IMR-90 (cell line): ENCODE results near the gene SH2D6. TPM values are rescaled to one million over a fixed set of nuclear protein-coding genes. Genes with fewer than 3 reads are reported as not detected.

Experiments
- ATAC-seq: fragments of 200-7000 bp; cut with Tn5 transposase; 2 replicates; pipeline ENCODE4 v1.9.1; 2020; ENCODE audit warnings: low read depth, mild to moderate bottlenecking, moderate library complexity
- BruUV-seq: library from RNA; stranded (reverse); fragments of 400-500 nt; replicated peaks from 2 replicates; lab custom pipeline; 2021; lab: Mats Ljungman, UMichigan
- CTCF ChIA-PET: fragments of 300-600 bp; formaldehyde crosslinking; extraction: SDS; loops from one replicate; lab custom pipeline; 2021; ENCODE audit warnings: antibody characterized with exemption; lab: Yijun Ruan, JAX
- POLR2A ChIA-PET: fragments of 300-600 bp; sonication (Branson Sonifier 250); formaldehyde crosslinking; loops from one replicate; lab custom pipeline; 2022; ENCODE audit warnings: antibody characterized with exemption; ENCODE audit not compliant: unreplicated experiment; lab: Charles Lee
- DNase-seq: peaks from one replicate; pipeline ENCODE4 v3.0.0; 2013
- H2AFZ ChIP-seq: replicated peaks from 2 replicates; pipeline ENCODE3; 2013; ENCODE audit warnings: low read length, mild to moderate bottlenecking; ENCODE audit not compliant: poor library complexity
- H2AK5ac ChIP-seq: 2 replicates; pipeline ENCODE4 v1.6.1; 2013; ENCODE audit warnings: low read depth, low read length, inconsistent platforms
- H2AK9ac ChIP-seq: replicated peaks from 2 replicates; pipeline ENCODE3; 2013; ENCODE audit warnings: mild to moderate bottlenecking, low read depth, low read length, moderate library complexity; ENCODE audit not compliant: poor library complexity
- H2BK120ac ChIP-seq: 2 replicates; pipeline ENCODE4 v1.6.1; 2013; ENCODE audit warnings: low read depth, low read length, inconsistent platforms
- H2BK15ac ChIP-seq: 3 replicates; pipeline ENCODE4 v1.6.1; 2013; ENCODE audit warnings: low read depth, low read length, inconsistent platforms
- H2BK20ac ChIP-seq: 2 replicates; pipeline ENCODE4 v1.6.1; 2013; ENCODE audit warnings: low read depth, mild to moderate bottlenecking, inconsistent platforms, low read length, moderate library complexity
- H2BK5ac ChIP-seq: 2 replicates; pipeline ENCODE4 v1.6.1; 2013; ENCODE audit warnings: mild to moderate bottlenecking, low read depth, low read length, inconsistent platforms; ENCODE audit not compliant: poor library complexity, severe bottlenecking
- H3K14ac ChIP-seq: replicated peaks from 2 replicates; pipeline ENCODE4 v1.6.1; 2013; ENCODE audit warnings: low read depth, low read length, inconsistent platforms
- H3K18ac ChIP-seq: 2 replicates; pipeline ENCODE4 v1.6.1; 2013; ENCODE audit warnings: low read depth, low read length, control low read depth
- H3K23ac ChIP-seq: 2 replicates; pipeline ENCODE4 v1.6.1; 2013; ENCODE audit warnings: low read depth, low read length, inconsistent platforms
- H3K27ac ChIP-seq: 2 replicates; pipeline ENCODE4 v1.5.1; 2013; ENCODE audit warnings: mild to moderate bottlenecking, control low read depth, low read length; ENCODE audit not compliant: insufficient read depth
- H3K27me3 ChIP-seq: 2 replicates; pipeline ENCODE4 v1.6.1; 2013; ENCODE audit warnings: low read length; ENCODE audit not compliant: control insufficient read depth, insufficient read depth
- H3K36me3 ChIP-seq: 2 replicates; pipeline ENCODE4 v1.6.1; 2013; ENCODE audit warnings: low read length, mixed read lengths; ENCODE audit not compliant: control insufficient read depth, insufficient read depth
- H3K4ac ChIP-seq: 2 replicates; pipeline ENCODE4 v1.6.1; 2013; ENCODE audit warnings: low read depth, low read length, inconsistent platforms
- H3K4me1 ChIP-seq: 2 replicates; pipeline ENCODE4 v1.6.1; 2013; ENCODE audit warnings: low read length, mixed read lengths; ENCODE audit not compliant: control insufficient read depth, insufficient read depth
- H3K4me2 ChIP-seq: 2 replicates; pipeline ENCODE4 v1.6.1; 2013; ENCODE audit warnings: low read depth, mild to moderate bottlenecking, control low read depth, low read length, moderate library complexity
- H3K4me3 ChIP-seq: 2 replicates; pipeline ENCODE4 v1.5.1; 2013; ENCODE audit warnings: low read depth, mild to moderate bottlenecking, control low read depth, low read length, moderate library complexity; ENCODE audit not compliant: insufficient read depth
- H3K56ac ChIP-seq: 2 replicates; pipeline ENCODE4 v1.6.1; 2013; ENCODE audit warnings: low read length, inconsistent platforms; ENCODE audit not compliant: insufficient read depth; ENCODE audit errors: extremely low read depth
- H3K79me1 ChIP-seq, 2 experiments: 2 replicates each; pipeline ENCODE4 v1.6.1; 2013; ENCODE audit warnings: low read length in 2 of 2, inconsistent platforms in 1 of 2, low read depth in 1 of 2
- H3K9ac ChIP-seq: 2 replicates; pipeline ENCODE4 v1.6.1; 2013; ENCODE audit warnings: low read depth, low read length, control low read depth
- H3K9me1 ChIP-seq: 2 replicates; pipeline ENCODE4 v1.6.1; 2013; ENCODE audit warnings: low read length, inconsistent platforms; ENCODE audit not compliant: insufficient read depth
- H3K9me3 ChIP-seq: 2 replicates; pipeline ENCODE4 v1.6.1; 2013; ENCODE audit warnings: low read length; ENCODE audit not compliant: control insufficient read depth, insufficient read depth
- H4K20me1 ChIP-seq: 2 replicates; pipeline ENCODE4 v1.6.1; 2013; ENCODE audit warnings: low read length, inconsistent platforms; ENCODE audit not compliant: insufficient read depth
- H4K5ac ChIP-seq: 2 replicates; pipeline ENCODE4 v1.6.1; 2013; ENCODE audit warnings: mild to moderate bottlenecking, low read depth, low read length, control low read depth
- H4K8ac ChIP-seq, 2 experiments: 2 replicates each; pipeline ENCODE4 v1.6.1; 2013; ENCODE audit warnings: low read depth in 2 of 2, low read length in 2 of 2, control low read depth in 1 of 2, inconsistent platforms in 1 of 2
- H4K91ac ChIP-seq: 2 replicates; pipeline ENCODE4 v1.6.1; 2013; ENCODE audit warnings: low read depth, low read length, inconsistent platforms; ENCODE audit not compliant: insufficient read depth
- BHLHE40 ChIP-seq: fragments of 150-350 bp; IDR thresholded peaks from 2 replicates; pipeline ENCODE4 v1.6.1; 2016; ENCODE audit warnings: mild to moderate bottlenecking, low read depth, low read length
- CEBPB ChIP-seq: IDR thresholded peaks from 2 replicates; pipeline ENCODE4 v1.6.1; 2012; ENCODE audit warnings: low read depth, low read length, improper control_type of control experiment
- CHD1 ChIP-seq: IDR thresholded peaks from 2 replicates; pipeline ENCODE4 v1.6.1; 2012; ENCODE audit warnings: low read depth, low read length, improper control_type of control experiment
- FOS ChIP-seq: fragments of 150-350 bp; IDR thresholded peaks from 2 replicates; pipeline ENCODE4 v1.6.1; 2016; ENCODE audit warnings: low read depth, low read length
- MAFK ChIP-seq: IDR thresholded peaks from 2 replicates; pipeline ENCODE4 v1.6.1; 2012; ENCODE audit warnings: low read depth, low read length, improper control_type of control experiment
- MXI1 ChIP-seq: IDR thresholded peaks from 2 replicates; pipeline ENCODE4 v1.6.1; 2012; ENCODE audit warnings: low read depth, mild to moderate bottlenecking, low read length, moderate library complexity, borderline replicate concordance
- NFE2L2 ChIP-seq: fragments of 150-350 bp; IDR thresholded peaks from 2 replicates; pipeline ENCODE4 v1.6.1; 2016; ENCODE audit warnings: low read depth, mild to moderate bottlenecking, low read length
- POLR2A ChIP-seq: IDR thresholded peaks from 2 replicates; pipeline ENCODE4 v1.6.1; 2012; ENCODE audit warnings: mild to moderate bottlenecking, low read depth, low read length
- RAD21 ChIP-seq: IDR thresholded peaks from 2 replicates; pipeline ENCODE4 v1.6.1; 2012; ENCODE audit warnings: low read length, improper control_type of control experiment
- RFX5 ChIP-seq: IDR thresholded peaks from 2 replicates; pipeline ENCODE4 v1.8.0; 2012; ENCODE audit warnings: low read depth, mild to moderate bottlenecking, low read length, moderate library complexity
- WGBS, 2 experiments: methylation state at CpG; one replicate each; pipeline versions ENCODE4 v1.1.5 to v1.1.7; 2013; ENCODE audit warnings: missing lambda C conversion rate in 2 of 2; ENCODE audit not compliant: insufficient read length in 1 of 2; ENCODE audit errors: extremely low coverage in 2 of 2; 5-methylcytosine and 5-hydroxymethylcytosine counted together
- dilution Hi-C: fragments of 300-500 bp; cut with HindIII; formaldehyde crosslinking; loops from one replicate; pipeline ENCODE4 v1.14.3; 2018; ENCODE audit warnings: low sequenced_read_pairs; ENCODE audit not compliant: unreplicated experiment
- in situ Hi-C: fragments of 300-500 bp; cut with MboI; formaldehyde crosslinking; loops from 3 replicates; pipeline ENCODE4 v1.14.3; 2019; ENCODE audit warnings: low sequenced_read_pairs, inconsistent platforms, mixed read lengths
- intact Hi-C: fragments of 100-400 bp; cut with micrococcal nuclease; formaldehyde crosslinking; loops from 2 replicates; pipeline ENCODE4 v1.10.0; 2022
- polyA plus RNA-seq, 3 experiments: library from polyadenylated mRNA; depleted of rRNA; stranded (reverse); fragments of >200 nt; gene quantifications; 2 replicates each; pipeline ENCODE4 v1.2.3, GENCODE V29; 2012; ENCODE audit warnings: low replicate concordance in 1 of 3
- total RNA-seq: library from RNA; depleted of rRNA; stranded (reverse); fragments of >200 nt; gene quantifications from 2 replicates; pipeline ENCODE4 v1.2.3, GENCODE V29; 2012
- TF ChIP-seq, protein P1 (sequence below): conservative IDR thresholded peaks from 2 replicates; pipeline ENCODE4 v1.5.1; 2012; ENCODE audit warnings: mild to moderate bottlenecking, low read depth, low read length, improper control_type of control experiment
- TF ChIP-seq, protein P2 (sequence below): fragments of 150-350 bp; IDR thresholded peaks from 2 replicates; pipeline ENCODE4 v1.6.1; 2017; ENCODE audit warnings: mild to moderate bottlenecking, antibody characterized with exemption, low read length, low read depth
- TF ChIP-seq, protein P3 (sequence below): fragments of 150-350 bp; IDR thresholded peaks from 2 replicates; pipeline ENCODE4 v1.6.1; 2016; ENCODE audit warnings: low read depth, mild to moderate bottlenecking, low read length, moderate library complexity, borderline replicate concordance

Gene SH2D6
- total and polyA plus RNA-seq, 2 of the 4 experiments (the other 2 are of a cell fraction) = 0.32 to 0.36 TPM

DNA sequence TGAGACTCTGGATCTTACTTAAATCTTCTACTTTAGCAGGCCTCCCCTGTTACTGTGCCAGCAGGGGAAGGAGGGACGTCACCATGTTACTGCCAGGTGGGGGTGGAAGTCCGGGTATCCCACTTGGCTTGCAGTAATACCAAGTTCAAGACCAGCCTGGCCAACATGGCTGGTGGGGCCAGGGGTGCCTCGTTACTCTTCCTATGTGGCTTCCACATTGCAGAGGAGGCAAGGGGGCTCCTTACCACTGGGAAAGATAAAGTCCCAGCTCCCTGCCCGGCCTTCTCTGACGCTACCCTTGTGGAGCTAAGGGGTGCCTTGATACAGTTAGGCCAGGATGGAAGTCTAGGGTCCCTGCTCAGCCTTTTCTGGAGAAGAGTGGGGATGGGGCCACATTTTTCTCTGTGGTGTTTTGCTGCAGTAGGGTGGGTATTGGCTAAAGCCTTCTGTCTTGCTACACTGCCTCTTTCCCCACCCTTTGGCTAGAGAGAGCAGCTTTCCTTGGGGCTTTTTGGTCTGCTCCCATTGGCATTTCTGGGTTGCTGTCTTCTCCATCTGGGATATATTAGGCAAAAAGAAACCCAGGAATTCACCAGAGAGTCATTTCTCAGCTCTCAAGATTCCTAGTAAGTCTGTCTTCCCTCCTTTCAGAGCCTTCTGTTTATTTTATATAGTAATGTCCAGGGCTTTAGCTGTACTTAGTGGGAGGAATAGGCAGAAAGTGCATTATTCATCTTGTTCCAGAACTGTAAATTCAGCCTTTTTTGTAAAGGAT is 42.0 kb upstream of the SH2D6 start (continued):
- TF ChIP-seq CEBPB = no peak
- no peak for TF ChIP-seq RAD21

DNA sequence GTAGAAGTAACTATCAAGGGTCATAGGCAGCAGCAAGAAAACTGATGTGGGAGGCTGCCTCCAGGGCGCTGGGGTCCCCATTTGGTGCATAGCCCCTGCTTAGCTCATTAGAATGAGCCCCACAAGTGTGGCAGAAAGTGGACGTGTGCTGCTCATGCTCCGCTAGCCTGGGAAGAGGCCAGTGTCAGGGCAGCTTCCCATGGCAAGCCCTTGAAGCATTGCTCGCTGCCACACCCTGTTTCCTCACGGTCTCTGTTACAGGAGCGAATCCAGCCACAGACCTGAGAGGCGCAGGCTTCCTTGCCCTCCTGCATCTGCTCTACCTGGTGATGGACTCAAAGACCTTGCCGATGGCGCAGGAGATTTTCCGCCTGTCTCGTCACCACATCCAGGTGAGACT is 41.4 kb upstream of the SH2D6 start:
- no peak overlapping the region for H3K14ac ChIP-seq
- CTCF ChIA-PET = no interaction called here
- H3K27ac ChIP-seq = peak overlapping the region; percentile 42; the same call in 1 of the 2 replicates

More for the DNA sequence above, 41.4 kb upstream of the SH2D6 start:
- in situ Hi-C loops (no loop called here), intact Hi-C loops (no loop called here), dilution Hi-C loops (no loop called here)
- H2BK20ac ChIP-seq = no peak overlapping the region
- 0 out of 4 replicates have a peak, but pooled peaks cover 0 to 4% of the 10 kb centered on the region in 2 experiments for H3K79me1 ChIP-seq
- POLR2A ChIA-PET = interaction anchor here (0.6 kb wide), 1 partner anchor 22 kb away, joined by 4 read pairs; the partner anchor contains the start of gene ELMOD3
- H3K4me1 ChIP-seq = peaks cover 11% of the 10 kb centered on the region
- H3K9me3 ChIP-seq = no peaks in the 10 kb centered on the region
- no peaks in the 10 kb centered on the region; the same call in 1 of the 2 replicates for H4K20me1 ChIP-seq
- BruUV-seq = no TSS peak
- H2AK9ac ChIP-seq = peak overlapping the region; percentile 82
- H3K4me3 ChIP-seq = no peak overlapping the region
- H2BK120ac ChIP-seq = peak overlapping the region; percentile 23; the same call in 1 of the 2 replicates
- H4K5ac ChIP-seq = no peak overlapping the region
- H4K8ac ChIP-seq = no peak overlapping the region
- TF ChIP-seq NFE2L2 = no peak
- no peak for TF ChIP-seq BHLHE40
- no peak for TF ChIP-seq POLR2A
- TF ChIP-seq, protein P1, sequence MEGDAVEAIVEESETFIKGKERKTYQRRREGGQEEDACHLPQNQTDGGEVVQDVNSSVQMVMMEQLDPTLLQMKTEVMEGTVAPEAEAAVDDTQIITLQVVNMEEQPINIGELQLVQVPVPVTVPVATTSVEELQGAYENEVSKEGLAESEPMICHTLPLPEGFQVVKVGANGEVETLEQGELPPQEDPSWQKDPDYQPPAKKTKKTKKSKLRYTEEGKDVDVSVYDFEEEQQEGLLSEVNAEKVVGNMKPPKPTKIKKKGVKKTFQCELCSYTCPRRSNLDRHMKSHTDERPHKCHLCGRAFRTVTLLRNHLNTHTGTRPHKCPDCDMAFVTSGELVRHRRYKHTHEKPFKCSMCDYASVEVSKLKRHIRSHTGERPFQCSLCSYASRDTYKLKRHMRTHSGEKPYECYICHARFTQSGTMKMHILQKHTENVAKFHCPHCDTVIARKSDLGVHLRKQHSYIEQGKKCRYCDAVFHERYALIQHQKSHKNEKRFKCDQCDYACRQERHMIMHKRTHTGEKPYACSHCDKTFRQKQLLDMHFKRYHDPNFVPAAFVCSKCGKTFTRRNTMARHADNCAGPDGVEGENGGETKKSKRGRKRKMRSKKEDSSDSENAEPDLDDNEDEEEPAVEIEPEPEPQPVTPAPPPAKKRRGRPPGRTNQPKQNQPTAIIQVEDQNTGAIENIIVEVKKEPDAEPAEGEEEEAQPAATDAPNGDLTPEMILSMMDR = no peak
- no peak for TF ChIP-seq RAD21
- no peak for TF ChIP-seq CHD1
- no peak for TF ChIP-seq FOS
- no peak for TF ChIP-seq MAFK
- no peak for TF ChIP-seq MXI1
- TF ChIP-seq, protein P2, sequence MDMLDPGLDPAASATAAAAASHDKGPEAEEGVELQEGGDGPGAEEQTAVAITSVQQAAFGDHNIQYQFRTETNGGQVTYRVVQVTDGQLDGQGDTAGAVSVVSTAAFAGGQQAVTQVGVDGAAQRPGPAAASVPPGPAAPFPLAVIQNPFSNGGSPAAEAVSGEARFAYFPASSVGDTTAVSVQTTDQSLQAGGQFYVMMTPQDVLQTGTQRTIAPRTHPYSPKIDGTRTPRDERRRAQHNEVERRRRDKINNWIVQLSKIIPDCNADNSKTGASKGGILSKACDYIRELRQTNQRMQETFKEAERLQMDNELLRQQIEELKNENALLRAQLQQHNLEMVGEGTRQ = no peak
- TF ChIP-seq RFX5 = no peak
- TF ChIP-seq, protein P3, sequence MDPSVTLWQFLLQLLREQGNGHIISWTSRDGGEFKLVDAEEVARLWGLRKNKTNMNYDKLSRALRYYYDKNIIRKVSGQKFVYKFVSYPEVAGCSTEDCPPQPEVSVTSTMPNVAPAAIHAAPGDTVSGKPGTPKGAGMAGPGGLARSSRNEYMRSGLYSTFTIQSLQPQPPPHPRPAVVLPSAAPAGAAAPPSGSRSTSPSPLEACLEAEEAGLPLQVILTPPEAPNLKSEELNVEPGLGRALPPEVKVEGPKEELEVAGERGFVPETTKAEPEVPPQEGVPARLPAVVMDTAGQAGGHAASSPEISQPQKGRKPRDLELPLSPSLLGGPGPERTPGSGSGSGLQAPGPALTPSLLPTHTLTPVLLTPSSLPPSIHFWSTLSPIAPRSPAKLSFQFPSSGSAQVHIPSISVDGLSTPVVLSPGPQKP = no peak
- 92% methylated on average over 9 of the region's 11 CpGs; no CpG with 5 or more reads in 1 of the 2 experiments for WGBS, 2 experiments
- H3K56ac ChIP-seq = no peak overlapping the region; the same call in 1 of the 2 replicates
- H4K91ac ChIP-seq = no peak overlapping the region
- no peaks in the 10 kb centered on the region for H3K27me3 ChIP-seq
- no peak overlapping the region for H3K23ac ChIP-seq
- H2AK5ac ChIP-seq = peak overlapping the region; percentile 39; the same call in 1 of the 2 replicates
- no peak overlapping the region for H2BK15ac ChIP-seq
- peak overlapping the region; percentile 29 for H2AFZ ChIP-seq
- no peak overlapping the region for H3K4me2 ChIP-seq
- DNase-seq = no peak
- no peak overlapping the region for H2BK5ac ChIP-seq
- H3K9me1 ChIP-seq = peaks cover 6% of the 10 kb centered on the region
- ATAC-seq = peak; percentile 47; the same call in 1 of the 2 replicates
- peaks cover 9% of the 10 kb centered on the region for H3K36me3 ChIP-seq
- no peak overlapping the region for H3K4ac ChIP-seq
- no peak overlapping the region for H3K9ac ChIP-seq
- no peak overlapping the region for H3K18ac ChIP-seq
